GM18867 (cell line): ENCODE measurements around the gene PRDX5.

Experiments used
- ATAC-seq: cut with Tn5 transposase; IDR thresholded peaks from one replicate; pipeline ENCODE4 v1.9.1; 2021; ENCODE audit warnings: mild to moderate bottlenecking, moderate library complexity; ENCODE audit not compliant: unreplicated experiment

PRDX5 gene

GRCh38 chr11:64289002-64289564, 28.8 kb upstream of the PRDX5 start:
- ATAC-seq, result no peak

- ATAC-seq, result no peak
Measured at GRCh38 chr11:64290352-64291261, 27.3 kb upstream of the PRDX5 start.

GRCh38 chr11:64291262-64291751, 26.6 kb upstream of the PRDX5 start, which contains the start of gene KCNK4:
TSS of gene KCNK4 (plus strand) at chr11:64291302. CDS start at chr11:64293019, 1,717 bp downstream.
- no peak for ATAC-seq

DNA sequence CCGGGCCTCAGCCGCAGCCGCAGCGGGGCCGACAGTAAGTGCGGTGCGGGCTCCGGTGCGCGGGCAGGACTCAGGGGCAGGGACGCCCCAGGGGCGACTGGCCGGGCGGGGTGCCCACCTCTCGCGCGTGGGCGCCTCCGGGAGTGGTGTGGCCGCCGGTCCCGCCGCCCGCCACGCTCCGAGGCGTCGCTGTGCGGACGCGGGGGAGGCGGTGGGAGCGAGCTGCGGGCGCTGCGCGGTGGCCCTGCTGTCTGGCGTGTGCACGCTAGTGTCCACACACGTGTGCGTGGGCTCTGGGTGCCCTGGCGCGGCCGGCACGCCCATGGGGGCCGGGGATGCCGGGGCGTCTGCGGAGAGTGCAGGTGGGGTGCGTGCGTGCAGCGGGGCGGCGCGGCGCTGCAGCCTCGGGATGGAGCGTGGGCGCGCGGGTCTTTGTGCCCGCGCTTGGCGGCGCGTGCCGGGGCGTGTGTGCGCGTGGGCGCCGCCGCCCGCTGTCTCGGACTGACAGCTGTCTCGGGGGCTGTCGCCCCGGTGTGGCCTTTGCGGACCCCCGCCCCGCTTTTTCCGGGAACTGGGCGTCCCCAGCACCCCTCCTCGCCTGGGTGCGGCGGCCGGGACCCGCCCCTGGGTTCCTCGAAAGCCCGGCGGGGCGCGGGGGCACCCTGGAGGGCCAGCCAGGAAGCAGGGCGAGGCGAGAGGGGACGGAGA, 26.0 kb upstream of the PRDX5 start:
- no peak for ATAC-seq

DNA sequence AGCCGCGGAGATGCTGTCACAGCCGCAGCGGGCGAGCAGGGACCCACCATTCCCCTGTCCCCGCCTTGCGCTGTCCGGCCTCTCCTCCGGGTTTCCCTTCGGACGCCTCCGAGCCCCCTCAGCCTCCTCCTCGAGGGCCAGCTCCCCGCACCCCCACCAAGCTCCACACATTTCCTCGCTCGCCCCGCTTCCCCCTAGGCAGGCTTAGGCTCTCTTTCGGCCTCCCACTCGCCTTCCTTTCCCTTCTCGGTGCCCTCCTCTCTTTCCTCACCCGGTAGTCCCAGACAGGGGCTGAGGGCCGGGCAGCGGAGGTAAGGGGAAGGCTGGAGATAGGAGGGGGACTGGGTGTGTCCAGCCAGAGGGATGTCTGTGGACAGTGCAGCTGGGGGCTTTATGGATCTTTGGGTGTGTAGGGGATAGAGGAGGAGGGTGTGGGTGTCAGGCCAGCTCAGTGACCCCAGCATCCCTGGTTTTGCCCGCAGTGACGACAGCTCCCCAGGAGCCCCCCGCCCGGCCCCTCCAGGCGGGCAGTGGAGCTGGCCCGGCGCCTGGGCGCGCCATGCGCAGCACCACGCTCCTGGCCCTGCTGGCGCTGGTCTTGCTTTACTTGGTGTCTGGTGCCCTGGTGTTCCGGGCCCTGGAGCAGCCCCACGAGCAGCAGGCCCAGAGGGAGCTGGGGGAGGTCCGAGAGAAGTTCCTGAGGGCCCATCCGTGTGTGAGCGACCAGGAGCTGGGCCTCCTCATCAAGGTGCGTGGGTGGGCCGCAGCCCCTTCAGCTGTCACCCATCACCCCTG, 25.3 kb upstream of the PRDX5 start:
- ATAC-seq, result no peak

- no peak for ATAC-seq
Measured at GRCh38 chr11:64294774-64295173, 23.1 kb upstream of the PRDX5 start.

DNA sequence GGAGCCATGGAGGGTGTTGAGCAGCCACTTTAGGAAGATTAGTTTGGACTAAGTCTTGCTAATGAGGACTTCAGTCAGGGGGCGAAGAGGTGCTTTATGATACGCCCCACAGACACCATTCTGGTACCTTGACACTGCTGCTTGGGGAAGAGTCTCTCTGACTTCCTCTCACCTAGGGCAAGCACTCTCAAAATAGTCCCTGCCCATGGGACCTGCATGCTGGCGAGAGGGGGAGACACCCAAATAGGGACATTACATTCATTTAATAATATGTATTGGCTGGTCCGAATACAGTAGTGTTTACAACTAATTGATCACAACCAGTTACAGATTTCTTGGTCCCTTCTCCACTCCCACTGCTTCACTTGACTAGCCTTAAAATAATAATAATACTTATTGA, 22.2 kb upstream of the PRDX5 start:
- no peak for ATAC-seq

DNA sequence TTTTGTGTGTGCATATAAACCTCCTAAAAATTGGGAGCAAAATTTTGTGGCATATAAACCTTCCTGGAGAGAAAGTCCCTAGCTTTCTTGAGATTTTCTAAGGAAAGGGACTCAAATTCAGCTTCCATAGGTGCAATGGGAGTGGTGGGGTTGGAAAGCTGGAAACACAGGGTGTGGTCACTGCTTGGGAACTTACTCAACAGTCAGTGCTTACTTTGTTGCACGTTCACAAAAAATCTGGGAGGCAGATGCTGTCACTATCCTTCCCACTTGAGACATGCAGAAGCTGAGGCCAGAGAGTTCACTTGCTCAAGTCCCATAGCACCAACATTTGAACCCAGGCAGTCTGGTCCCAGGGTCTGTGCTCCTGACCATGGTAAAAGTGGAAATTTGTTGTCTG, 21.7 kb upstream of the PRDX5 start:
- no peak for ATAC-seq

DNA sequence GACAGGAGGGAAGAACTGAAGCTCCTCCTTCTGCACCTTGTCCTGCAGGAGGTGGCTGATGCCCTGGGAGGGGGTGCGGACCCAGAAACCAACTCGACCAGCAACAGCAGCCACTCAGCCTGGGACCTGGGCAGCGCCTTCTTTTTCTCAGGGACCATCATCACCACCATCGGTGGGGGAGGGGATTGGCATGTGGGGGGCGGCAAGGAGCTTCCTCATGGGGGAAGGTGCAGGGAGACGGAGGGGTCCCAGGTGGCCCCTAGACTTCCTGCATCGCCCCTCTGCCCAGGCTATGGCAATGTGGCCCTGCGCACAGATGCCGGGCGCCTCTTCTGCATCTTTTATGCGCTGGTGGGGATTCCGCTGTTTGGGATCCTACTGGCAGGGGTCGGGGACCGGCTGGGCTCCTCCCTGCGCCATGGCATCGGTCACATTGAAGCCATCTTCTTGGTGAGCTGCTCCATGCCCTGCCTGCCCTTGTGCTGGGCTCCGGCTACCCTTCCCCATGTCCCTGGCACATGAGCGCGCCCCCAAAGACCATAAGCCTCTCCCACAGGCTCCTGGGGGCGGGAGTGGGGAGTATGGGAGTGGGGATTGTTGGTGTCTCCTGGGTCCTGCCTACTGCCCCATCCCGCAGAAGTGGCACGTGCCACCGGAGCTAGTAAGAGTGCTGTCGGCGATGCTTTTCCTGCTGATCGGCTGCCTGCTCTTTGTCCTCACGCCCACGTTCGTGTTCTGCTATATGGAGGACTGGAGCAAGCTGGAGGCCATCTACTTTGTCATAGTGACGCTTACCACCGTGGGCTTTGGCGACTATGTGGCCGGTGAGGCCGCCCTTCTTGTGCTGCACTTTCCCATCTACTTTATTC, 20.9 kb upstream of the PRDX5 start:
- no peak for ATAC-seq

DNA sequence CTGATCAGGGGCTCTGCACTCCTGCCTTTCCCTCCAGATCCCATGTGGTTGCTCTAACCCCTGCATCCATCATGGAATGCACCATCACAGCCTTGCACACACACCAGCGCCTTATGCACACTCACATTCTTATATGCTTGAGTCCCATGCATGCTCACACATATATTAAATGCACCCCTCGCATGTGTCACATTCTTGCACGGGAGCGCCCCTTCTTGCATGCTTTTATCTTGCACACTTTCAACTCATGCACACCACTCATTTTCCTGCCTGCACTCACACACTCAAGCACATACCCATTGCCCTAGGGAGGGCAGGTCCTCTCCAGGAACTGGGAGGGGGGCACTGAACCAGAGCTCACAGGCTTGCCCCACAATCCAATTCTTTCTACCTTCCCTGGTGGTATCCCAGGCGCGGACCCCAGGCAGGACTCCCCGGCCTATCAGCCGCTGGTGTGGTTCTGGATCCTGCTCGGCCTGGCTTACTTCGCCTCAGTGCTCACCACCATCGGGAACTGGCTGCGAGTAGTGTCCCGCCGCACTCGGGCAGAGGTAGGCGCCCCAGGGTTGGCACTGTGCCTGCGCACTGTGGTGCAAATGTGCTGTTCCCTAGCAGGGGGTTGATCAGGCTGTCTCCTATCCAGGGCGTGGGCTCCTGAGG, 20.1 kb upstream of the PRDX5 start:
- no peak for ATAC-seq

GRCh38 chr11:64298966-64299846, 18.7 kb upstream of the PRDX5 start:
- no peak for ATAC-seq

GRCh38 chr11:64299847-64300648, 17.9 kb upstream of the PRDX5 start, which contains the start of gene CATSPERZ:
TSS of gene CATSPERZ (plus strand) at chr11:64300358. CDS start at chr11:64300411, 53 bp downstream.
- no peak for ATAC-seq

DNA sequence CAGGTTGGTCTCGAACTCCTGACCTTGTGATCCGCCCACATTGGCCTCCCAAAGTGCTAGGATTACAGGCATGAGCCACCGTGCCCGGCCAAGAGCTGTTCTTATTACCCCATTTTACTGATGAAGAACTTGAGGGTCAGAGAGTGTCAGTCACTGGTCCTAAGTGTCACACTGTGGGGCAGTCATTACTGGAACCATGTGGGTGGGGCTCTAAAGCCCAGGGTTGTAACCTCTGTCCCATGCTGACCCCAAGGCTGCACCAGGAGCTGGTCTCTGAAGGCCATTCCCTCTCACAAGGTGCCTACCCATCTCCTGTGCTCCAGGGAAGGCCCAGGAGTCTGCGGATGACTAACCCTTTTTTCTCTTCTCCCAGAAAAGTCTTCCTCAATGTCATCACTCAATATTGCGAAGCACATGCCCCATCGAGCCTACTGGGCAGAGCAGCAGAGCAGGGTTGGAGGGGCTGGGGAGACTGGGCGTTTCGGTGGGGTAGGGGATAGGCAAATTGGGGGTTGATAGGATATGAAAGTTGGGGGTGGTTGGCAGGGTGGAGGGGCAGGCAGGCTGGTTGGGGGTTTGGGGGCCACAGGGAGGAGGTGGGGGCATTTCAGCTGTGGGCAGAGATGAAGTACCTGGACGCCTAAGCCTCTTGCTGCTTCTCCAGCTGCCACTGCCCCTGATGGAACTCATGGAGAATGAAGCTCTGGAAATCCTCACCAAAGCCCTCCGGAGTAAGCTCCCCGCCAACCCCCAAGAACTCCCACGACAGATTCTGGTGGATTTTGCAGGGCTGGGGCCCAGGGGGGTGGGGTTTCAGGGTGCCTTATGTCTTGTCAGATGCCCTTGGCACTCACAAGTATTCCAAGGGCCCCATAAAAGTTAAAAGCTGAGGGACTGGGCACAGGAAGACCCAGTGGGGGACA, 14.6 kb upstream of the PRDX5 start:
- ATAC-seq, result no peak

GRCh38 chr11:64304032-64304315, 13.9 kb upstream of the PRDX5 start:
- no peak for ATAC-seq

- ATAC-seq, result peak; percentile 24
Measured at GRCh38 chr11:64304316-64305072, 13.4 kb upstream of the PRDX5 start.
